ENCODE results near the gene TRIML1. TPM values are rescaled to one million over a fixed set of nuclear protein-coding genes. Genes with fewer than 3 reads are reported as not detected.

TRIML1 gene
- total RNA-seq, 1 experiment from 2014 or later = not detected

- Histone ChIP-seq H2BK20ac (ENCODE audit: low read depth, low read length, poor library complexity, severe bottlenecking) (no peak overlapping the region), H3K4me1 (ENCODE audit: insufficient read depth, low read length) (peaks cover 9% of the 10 kb centered on the region; the same call in 1 of the 2 replicates), H3K27me3 (ENCODE audit: insufficient read depth, low read length) (no peaks in the 10 kb centered on the region), H2BK5ac (ENCODE audit: insufficient read length, low read length) (no peak overlapping the region), H3K27ac (ENCODE audit: insufficient read length, low read depth, low read length) (no peak overlapping the region), H3K14ac (ENCODE audit: insufficient read depth, low read length) (no peak overlapping the region; the same call in 1 of the 2 replicates), H4K8ac (replicated peaks; ENCODE audit: insufficient read length, low read depth, low read length) (no peak overlapping the region), H2AK5ac (ENCODE audit: insufficient read length, low read length) (no peak overlapping the region), H3K79me1 (ENCODE audit: insufficient read depth, low read depth, low read length, poor library complexity, severe bottlenecking) (no peaks in the 10 kb centered on the region), H3K56ac (ENCODE audit: insufficient read length, low read depth, low read length) (no peak overlapping the region), H2AFZ (ENCODE audit: low read length) (no peak overlapping the region), H3K23me2 (ENCODE audit: insufficient read length, low read depth, low read length, poor library complexity, severe bottlenecking) (no peaks in the 10 kb centered on the region), H3K23ac (ENCODE audit: insufficient read length, low read depth, low read length) (no peak overlapping the region), H3K18ac (ENCODE audit: insufficient read length, low read depth, low read length) (no peak overlapping the region), H4K20me1 (ENCODE audit: control insufficient read depth, insufficient read depth, insufficient read length) (no peaks in the 10 kb centered on the region), H3K79me2 (ENCODE audit: insufficient read depth, low read length) (no peaks in the 10 kb centered on the region), H3K9ac (ENCODE audit: extremely low read depth, insufficient read length, low read length) (no peak overlapping the region), H3K4ac (ENCODE audit: low read depth, low read length) (no peak overlapping the region), H4K91ac (ENCODE audit: insufficient read length, low read depth, low read length) (no peak overlapping the region), H2BK12ac (ENCODE audit: insufficient read length, low read depth, low read length) (no peak overlapping the region), H3K9me3 (ENCODE audit: control insufficient read depth, low read depth, low read length) (no peaks in the 10 kb centered on the region), H2BK120ac (ENCODE audit: low read depth, low read length, poor library complexity, severe bottlenecking) (no peak overlapping the region), H2BK15ac (ENCODE audit: low read depth, low read length) (no peak overlapping the region), H4K5ac (ENCODE audit: insufficient read length, low read depth, low read length) (no peak overlapping the region), H3T11ph (ENCODE audit: low read length) (no peak overlapping the region), H3K4me2 (ENCODE audit: insufficient read depth, insufficient read length, low read length) (no peak overlapping the region)
- TF ChIP-seq, protein P1, sequence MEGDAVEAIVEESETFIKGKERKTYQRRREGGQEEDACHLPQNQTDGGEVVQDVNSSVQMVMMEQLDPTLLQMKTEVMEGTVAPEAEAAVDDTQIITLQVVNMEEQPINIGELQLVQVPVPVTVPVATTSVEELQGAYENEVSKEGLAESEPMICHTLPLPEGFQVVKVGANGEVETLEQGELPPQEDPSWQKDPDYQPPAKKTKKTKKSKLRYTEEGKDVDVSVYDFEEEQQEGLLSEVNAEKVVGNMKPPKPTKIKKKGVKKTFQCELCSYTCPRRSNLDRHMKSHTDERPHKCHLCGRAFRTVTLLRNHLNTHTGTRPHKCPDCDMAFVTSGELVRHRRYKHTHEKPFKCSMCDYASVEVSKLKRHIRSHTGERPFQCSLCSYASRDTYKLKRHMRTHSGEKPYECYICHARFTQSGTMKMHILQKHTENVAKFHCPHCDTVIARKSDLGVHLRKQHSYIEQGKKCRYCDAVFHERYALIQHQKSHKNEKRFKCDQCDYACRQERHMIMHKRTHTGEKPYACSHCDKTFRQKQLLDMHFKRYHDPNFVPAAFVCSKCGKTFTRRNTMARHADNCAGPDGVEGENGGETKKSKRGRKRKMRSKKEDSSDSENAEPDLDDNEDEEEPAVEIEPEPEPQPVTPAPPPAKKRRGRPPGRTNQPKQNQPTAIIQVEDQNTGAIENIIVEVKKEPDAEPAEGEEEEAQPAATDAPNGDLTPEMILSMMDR (conservative IDR thresholded peaks at IDR 0.05) = no peak
- DNase-seq = no peak
- Mint-ChIP-seq H3K4me3 (no peak overlapping the region), H3K36me3 (ENCODE audit: insufficient read depth in 1 of 3, low read depth in 3 of 3) (peaks cover 0 to 2% (median 0%) of the 10 kb centered on the region in 3 experiments; a peak in 2 of 7 replicates), H3K27me3 (ENCODE audit: low read depth) (no peaks in the 10 kb centered on the region), H3K9me3 (0 out of 5 replicates have a peak, but pooled peaks cover 0 to 1% of the 10 kb centered on the region in 2 experiments), H3K27ac (peak overlapping the region in 2 of 3 experiments; percentile 13 to 83; a peak in 3 of 7 replicates), H3K4me1 (peaks cover 32 to 40% of the 10 kb centered on the region in 2 experiments)
- WGBS (ENCODE audit: extremely low coverage, insufficient read length, low lambda C conversion rate) = no CpG with 5 or more reads among the region's 16 CpGs
Observed at GRCh38 chr4:188117631-188118324, 21.5 kb upstream of the TRIML1 start.
